MM.1S (cell line): Measurements from ENCODE around the gene TNIK.

Experiments
- DNase-seq: peaks from one replicate; pipeline ENCODE4 v3.0.0-alpha.2; 2015
- H2AFZ ChIP-seq: fragments of 300-600 bp; sonication (generic); 2 replicates; pipeline ENCODE4 v1.6.0; 2016; ENCODE audit warnings: antibody characterized with exemption, low read length
- H3F3A ChIP-seq: fragments of 300-600 bp; sonication (generic); 2 replicates; pipeline ENCODE4 v1.6.1; 2016; ENCODE audit warnings: mild to moderate bottlenecking, antibody characterized with exemption, low read length, moderate library complexity, mixed read lengths; ENCODE audit not compliant: insufficient read depth
- H3K27ac ChIP-seq: fragments of 300-600 bp; sonication (generic); 2 replicates; pipeline ENCODE4 v1.5.1; 2016; ENCODE audit warnings: mild to moderate bottlenecking, low read length
- H3K27me3 ChIP-seq: fragments of 300-600 bp; sonication (generic); replicated peaks from 2 replicates; pipeline ENCODE4 v1.6.0; 2016; ENCODE audit warnings: low read length; ENCODE audit not compliant: insufficient read depth
- H3K36me3 ChIP-seq: fragments of 300-600 bp; sonication (generic); replicated peaks from 2 replicates; pipeline ENCODE4 v1.6.1; 2016; ENCODE audit warnings: mild to moderate bottlenecking, low read length, mixed read lengths; ENCODE audit not compliant: insufficient read depth
- H3K4me1 ChIP-seq: fragments of 300-600 bp; sonication (generic); 2 replicates; pipeline ENCODE4 v1.6.1; 2016; ENCODE audit warnings: low read length, mixed read lengths
- H3K4me2 ChIP-seq: fragments of 300-600 bp; sonication (generic); 2 replicates; pipeline ENCODE4 v1.6.0; 2016; ENCODE audit warnings: low read depth, low read length
- H3K4me3 ChIP-seq: fragments of 300-600 bp; sonication (generic); 2 replicates; pipeline ENCODE4 v1.5.1; 2016; ENCODE audit warnings: low read length, mixed read lengths
- H3K79me2 ChIP-seq: fragments of 300-600 bp; sonication (generic); 2 replicates; pipeline ENCODE4 v1.6.1; 2016; ENCODE audit warnings: mixed run types, low read length, mixed read lengths
- H3K9ac ChIP-seq: fragments of 300-600 bp; sonication (generic); 2 replicates; pipeline ENCODE4 v1.6.1; 2016; ENCODE audit warnings: low read length, mixed read lengths
- H3K9me2 ChIP-seq: fragments of 300-600 bp; sonication (generic); replicated peaks from 2 replicates; pipeline ENCODE4 v1.6.1; 2016; ENCODE audit warnings: mild to moderate bottlenecking, low read length, mixed read lengths; ENCODE audit not compliant: insufficient read depth
- H3K9me3 ChIP-seq: fragments of 300-600 bp; sonication (generic); replicated peaks from 2 replicates; pipeline ENCODE4 v1.6.1; 2016; ENCODE audit warnings: mild to moderate bottlenecking, low read length, mixed read lengths; ENCODE audit not compliant: insufficient read depth
- H4K20me1 ChIP-seq: fragments of 300-600 bp; sonication (generic); 2 replicates; pipeline ENCODE4 v1.6.1; 2016; ENCODE audit warnings: mild to moderate bottlenecking, low read length, moderate library complexity, mixed read lengths; ENCODE audit not compliant: insufficient read depth
- CTCF ChIP-seq: fragments of 300-600 bp; sonication (generic); IDR thresholded peaks from 2 replicates; pipeline ENCODE4 v1.5.1; 2016; ENCODE audit warnings: antibody characterized with exemption, low read length, mixed read lengths
- EZH2 ChIP-seq: fragments of 300-600 bp; sonication (generic); optimal IDR thresholded peaks from 2 replicates; pipeline ENCODE3; 2017; ENCODE audit warnings: low read depth, mild to moderate bottlenecking, antibody characterized with exemption, low read length, mixed read lengths
- EZH2phosphoT487 ChIP-seq: fragments of 300-600 bp; sonication (generic); IDR thresholded peaks from 2 replicates; pipeline ENCODE4 v1.6.1; 2018; ENCODE audit warnings: antibody characterized with exemption, low read length

Gene TNIK

GRCh38 chr3:171459137-171459941 lies 866 bp downstream of the TNIK start:
- Histone ChIP-seq H3K79me2 (no peaks in the 10 kb centered on the region), H3K9me3 (no peaks in the 10 kb centered on the region), H3K36me3 (no peaks in the 10 kb centered on the region), H3K4me2 (peak overlapping the region; percentile 77), H3K4me3 (peak overlapping the region; percentile 89), H3F3A (no peaks in the 10 kb centered on the region), H3K9ac (peak overlapping the region; percentile 8; the same call in 1 of the 2 replicates), H4K20me1 (no peaks in the 10 kb centered on the region), H2AFZ (peak overlapping the region; percentile 94), H3K4me1 (peaks cover 5% of the 10 kb centered on the region), H3K27me3 (no peaks in the 10 kb centered on the region), H3K27ac (no peak overlapping the region), H3K9me2 (no peaks in the 10 kb centered on the region)
- peak; percentile 49 for DNase-seq
- TF ChIP-seq EZH2: no peak
- TF ChIP-seq EZH2phosphoT487: no peak
- no peak for TF ChIP-seq CTCF

DNA sequence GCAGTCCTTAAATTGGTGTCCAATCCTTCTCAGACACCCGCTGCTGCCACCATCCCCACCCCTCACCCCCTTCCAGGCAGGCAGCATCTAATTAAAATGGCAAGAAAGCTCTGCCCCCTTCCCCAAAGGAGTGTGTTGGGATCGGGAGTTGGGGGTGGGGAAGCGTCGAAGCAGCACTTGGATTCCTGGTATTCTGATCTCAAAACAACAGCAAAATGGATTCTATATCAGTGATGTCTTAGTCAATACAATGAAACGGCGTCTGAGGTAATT lies 1.4 kb downstream of the TNIK start:
- no peaks in the 10 kb centered on the region for H3K27me3 ChIP-seq
- no peaks in the 10 kb centered on the region for H3K79me2 ChIP-seq
- DNase-seq: no peak
- no peak overlapping the region for H3K27ac ChIP-seq
- H3K9me2 ChIP-seq: no peaks in the 10 kb centered on the region
- peak overlapping the region; percentile 89 for H3K4me3 ChIP-seq
- peak overlapping the region; percentile 94 for H2AFZ ChIP-seq
- no peaks in the 10 kb centered on the region for H3F3A ChIP-seq
- H3K9me3 ChIP-seq: no peaks in the 10 kb centered on the region
- peak overlapping the region; percentile 77 for H3K4me2 ChIP-seq
- H3K36me3 ChIP-seq: no peaks in the 10 kb centered on the region
- H3K4me1 ChIP-seq: peaks cover 5% of the 10 kb centered on the region
- H4K20me1 ChIP-seq: no peaks in the 10 kb centered on the region
- H3K9ac ChIP-seq: no peak overlapping the region
- TF ChIP-seq CTCF: no peak
- no peak for TF ChIP-seq EZH2phosphoT487

- Histone ChIP-seq H3K4me3 (no peak overlapping the region), H3K4me2 (peak overlapping the region; percentile 77; the same call in 1 of the 2 replicates), H3K9ac (no peak overlapping the region), H3K79me2 (no peaks in the 10 kb centered on the region), H3K4me1 (peaks cover 5% of the 10 kb centered on the region), H2AFZ (no peak overlapping the region), H3K27me3 (no peaks in the 10 kb centered on the region), H4K20me1 (no peaks in the 10 kb centered on the region), H3K27ac (no peak overlapping the region), H3K36me3 (no peaks in the 10 kb centered on the region), H3F3A (no peaks in the 10 kb centered on the region), H3K9me2 (no peaks in the 10 kb centered on the region), H3K9me3 (no peaks in the 10 kb centered on the region)
- DNase-seq: no peak
- TF ChIP-seq CTCF: no peak
- TF ChIP-seq EZH2phosphoT487: no peak
- no peak for TF ChIP-seq EZH2
These were observed 1.9 kb downstream of the TNIK start for GRCh38 chr3:171458071-171458863.
